GM12891 (cell line): Measurements from ENCODE around the gene C12orf76.

Experiments
- PAX5 ChIP-seq: IDR thresholded peaks from 2 replicates; pipeline ENCODE4 v1.6.1; 2011; ENCODE audit warnings: low read length, moderate library complexity, mild to moderate bottlenecking; ENCODE audit not compliant: insufficient read depth, severe bottlenecking
- POLR2A ChIP-seq: IDR thresholded peaks from 2 replicates; pipeline ENCODE4 v1.6.1; 2011; ENCODE audit warnings: low read depth, low read length, control low read depth
- POLR2AphosphoS5 ChIP-seq: IDR thresholded peaks from 2 replicates; pipeline ENCODE4 v1.6.1; 2011; ENCODE audit warnings: low read depth, low read length, control low read depth
- POU2F2 ChIP-seq: IDR thresholded peaks from 2 replicates; pipeline ENCODE4 v1.6.1; 2011; ENCODE audit warnings: low read depth, mild to moderate bottlenecking, control low read depth, low read length, moderate library complexity
- SPI1 ChIP-seq: IDR thresholded peaks from 2 replicates; pipeline ENCODE4 v1.6.1; 2011; ENCODE audit warnings: low read depth, low read length, control low read depth
- TAF1 ChIP-seq: IDR thresholded peaks from 2 replicates; pipeline ENCODE4 v1.6.1; 2011; ENCODE audit warnings: low read depth, low read length, control low read depth

DNA sequence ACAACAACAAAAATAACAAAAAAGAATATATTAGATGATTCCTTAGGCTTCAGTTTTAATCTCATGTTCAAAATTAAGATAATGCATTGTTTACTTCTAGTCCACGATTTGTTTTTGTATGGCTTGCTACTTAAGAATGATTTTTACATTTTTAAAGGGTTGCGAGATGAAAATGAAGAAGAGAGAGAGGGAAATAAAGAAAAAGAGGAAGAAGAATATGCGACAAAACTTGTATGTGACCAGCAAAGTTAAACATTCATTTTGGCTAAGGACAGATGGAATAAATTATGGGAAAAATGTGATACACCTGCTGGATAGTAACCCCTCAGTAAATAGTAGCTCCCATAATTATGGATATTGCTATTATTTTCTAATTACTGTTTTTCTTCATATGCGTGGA, 50.9 kb downstream of the C12orf76 start:
- TF ChIP-seq TAF1, result no peak
- no peak for TF ChIP-seq POLR2AphosphoS5
- TF ChIP-seq POLR2A, result no peak
- TF ChIP-seq POU2F2, result no peak
- no peak for TF ChIP-seq PAX5
- no peak for TF ChIP-seq SPI1
